ENCODE measurements around the gene PARP9. TPM values are rescaled to one million over a fixed set of nuclear protein-coding genes. Genes with fewer than 3 reads are reported as not detected.

The PARP9 gene
- total RNA-seq, 1 donor from 2014 or later = 12.6 TPM

GRCh38 chr3:122493296-122493695 lies 70.8 kb downstream of the PARP9 start:
- H3K4me3 ChIP-seq (ENCODE audit: low read depth, low read length) = no peak overlapping the region
- no peak for DNase-seq (ENCODE audit: low read depth)
- no peak for TF ChIP-seq CTCF (conservative IDR thresholded peaks at IDR 0.05; ENCODE audit: low read depth, low read length)

GRCh38 chr3:122488262-122488973 lies 75.7 kb downstream of the PARP9 start:
- TF ChIP-seq CTCF (conservative IDR thresholded peaks at IDR 0.05; ENCODE audit: low read depth, low read length) = no peak
- DNase-seq (ENCODE audit: low read depth) = no peak
- no peak overlapping the region for H3K4me3 ChIP-seq (ENCODE audit: low read depth, low read length)

- DNase-seq (ENCODE audit: low read depth) = no peak
- no peak for TF ChIP-seq CTCF (conservative IDR thresholded peaks at IDR 0.05; ENCODE audit: low read depth, low read length)
- no peak overlapping the region for H3K4me3 ChIP-seq (ENCODE audit: low read depth, low read length)
Observed at GRCh38 chr3:122484985-122485384, 79.1 kb downstream of the PARP9 start.

- DNase-seq (ENCODE audit: low read depth) = no peak
- no peak for TF ChIP-seq CTCF (conservative IDR thresholded peaks at IDR 0.05; ENCODE audit: low read depth, low read length)
- no peak overlapping the region for H3K4me3 ChIP-seq (ENCODE audit: low read depth, low read length)
Observed at GRCh38 chr3:122481390-122481789, 82.7 kb downstream of the PARP9 start.

Other genes with a start within 250 kb of the PARP9 start
- gene CSTA, start 239.1 kb downstream of the PARP9 start, total RNA-seq = not detected in 2 replicates
- gene MIX23, start 181.1 kb downstream of the PARP9 start, total RNA-seq = 40.7 and 43.2 TPM in 2 replicates
- 17.6 and 31.2 TPM in 2 replicates for gene FAM162A, start 180.1 kb downstream of the PARP9 start, total RNA-seq
- gene WDR5B, start 148.2 kb downstream of the PARP9 start, total RNA-seq = 1.3 and 3.2 TPM in 2 replicates
- 14.8 and 17.9 TPM in 2 replicates for gene KPNA1, start 49.4 kb downstream of the PARP9 start, total RNA-seq
- gene DTX3L, start within 50 bp of the PARP9 start, total RNA-seq = 22.8 and 23.9 TPM in 2 replicates
- gene PARP15, start 13.3 kb upstream of the PARP9 start, total RNA-seq = 0.07 TPM in 1 of 2 replicates, not detected in the other
- gene PARP14, start 116.5 kb upstream of the PARP9 start, total RNA-seq = 27.7 and 52.2 TPM in 2 replicates
- 5.0 and 5.1 TPM in 2 replicates for gene HSPBAP1, start 229.5 kb upstream of the PARP9 start, total RNA-seq
- gene SLC49A4, start 230.8 kb upstream of the PARP9 start, total RNA-seq = 10.3 and 12.2 TPM in 2 replicates